ENCODE data around the gene LNX1.

Gene LNX1

GRCh38 chr4:53520116-53520515 is 71.2 kb downstream of the LNX1 start:
- no peaks in the 10 kb centered on the region for H3K27me3 ChIP-seq (ENCODE audit: insufficient read depth, low read length)
- no peaks in the 10 kb centered on the region for H3K36me3 ChIP-seq (ENCODE audit: insufficient read depth, low read length)
- H2AFZ ChIP-seq (ENCODE audit: low read length, unreplicated experiment): no peak overlapping the region
- no peak overlapping the region for H3K27ac ChIP-seq (ENCODE audit: low read depth, low read length)
- no peak overlapping the region for H3K4me3 ChIP-seq (ENCODE audit: low read depth, low read length)
- H3K4me1 ChIP-seq (ENCODE audit: control insufficient read depth, insufficient read depth, low read length, unreplicated experiment): no peaks in the 10 kb centered on the region
- H3K79me2 ChIP-seq (ENCODE audit: control insufficient read depth, insufficient read depth, low read length, unreplicated experiment): no peaks in the 10 kb centered on the region

GRCh38 chr4:53518807-53519206 is 72.5 kb downstream of the LNX1 start:
- Histone ChIP-seq H3K27me3 (ENCODE audit: insufficient read depth, low read length) (no peaks in the 10 kb centered on the region), H3K4me1 (ENCODE audit: control insufficient read depth, insufficient read depth, low read length, unreplicated experiment) (no peaks in the 10 kb centered on the region), H3K36me3 (ENCODE audit: insufficient read depth, low read length) (no peaks in the 10 kb centered on the region), H3K4me3 (ENCODE audit: low read depth, low read length) (no peak overlapping the region), H3K27ac (ENCODE audit: low read depth, low read length) (no peak overlapping the region), H3K79me2 (ENCODE audit: control insufficient read depth, insufficient read depth, low read length, unreplicated experiment) (no peaks in the 10 kb centered on the region), H2AFZ (ENCODE audit: low read length, unreplicated experiment) (no peak overlapping the region)

GRCh38 chr4:53515076-53515475 is 76.2 kb downstream of the LNX1 start:
- H2AFZ ChIP-seq (ENCODE audit: low read length, unreplicated experiment): no peak overlapping the region
- H3K36me3 ChIP-seq (ENCODE audit: insufficient read depth, low read length): no peaks in the 10 kb centered on the region
- no peaks in the 10 kb centered on the region for H3K79me2 ChIP-seq (ENCODE audit: control insufficient read depth, insufficient read depth, low read length, unreplicated experiment)
- H3K27me3 ChIP-seq (ENCODE audit: insufficient read depth, low read length): no peaks in the 10 kb centered on the region
- H3K27ac ChIP-seq (ENCODE audit: low read depth, low read length): no peak overlapping the region
- H3K4me3 ChIP-seq (ENCODE audit: low read depth, low read length): no peak overlapping the region
- H3K4me1 ChIP-seq (ENCODE audit: control insufficient read depth, insufficient read depth, low read length, unreplicated experiment): no peaks in the 10 kb centered on the region

- Histone ChIP-seq H3K79me2 (ENCODE audit: control insufficient read depth, insufficient read depth, low read length, unreplicated experiment) (no peaks in the 10 kb centered on the region), H2AFZ (ENCODE audit: low read length, unreplicated experiment) (no peak overlapping the region)
Measured at GRCh38 chr4:53514509-53514908, 76.8 kb downstream of the LNX1 start.

DNA sequence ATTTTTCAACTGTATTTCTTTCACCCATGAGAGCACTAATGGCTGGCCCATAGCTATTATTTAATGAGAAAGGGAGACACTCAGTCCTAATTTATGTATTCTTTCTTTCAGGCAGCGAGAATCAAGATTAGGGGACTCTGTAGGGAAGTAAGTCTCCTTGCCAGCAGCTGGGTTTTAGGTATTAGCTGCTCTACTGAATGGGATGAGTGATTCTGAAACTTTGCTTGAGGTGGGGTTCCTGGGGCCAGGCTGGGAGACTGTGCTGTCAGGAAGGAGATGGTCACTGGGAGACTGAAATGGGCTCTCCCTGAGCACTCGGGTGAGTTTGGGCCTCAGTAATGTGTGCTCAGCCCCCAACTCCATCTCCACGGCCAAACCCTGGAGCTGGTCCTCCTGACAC is 78.7 kb downstream of the LNX1 start:
- no peaks in the 10 kb centered on the region for H3K36me3 ChIP-seq (ENCODE audit: insufficient read depth, low read length)
- peaks cover 17% of the 10 kb centered on the region for H3K4me1 ChIP-seq (ENCODE audit: control insufficient read depth, insufficient read depth, low read length, unreplicated experiment)
- no peak overlapping the region for H3K27ac ChIP-seq (ENCODE audit: low read depth, low read length)
- H2AFZ ChIP-seq (ENCODE audit: low read length, unreplicated experiment): no peak overlapping the region
- H3K27me3 ChIP-seq (ENCODE audit: insufficient read depth, low read length): no peaks in the 10 kb centered on the region
- H3K79me2 ChIP-seq (ENCODE audit: control insufficient read depth, insufficient read depth, low read length, unreplicated experiment): no peaks in the 10 kb centered on the region
- no peak overlapping the region for H3K4me3 ChIP-seq (ENCODE audit: low read depth, low read length)

More at GRCh38 chr4:53514509-53514908, 76.8 kb downstream of the LNX1 start:
- H3K27me3 ChIP-seq (ENCODE audit: insufficient read depth, low read length): no peaks in the 10 kb centered on the region
- H3K27ac ChIP-seq (ENCODE audit: low read depth, low read length): no peak overlapping the region
- H3K36me3 ChIP-seq (ENCODE audit: insufficient read depth, low read length): no peaks in the 10 kb centered on the region
- H3K4me3 ChIP-seq (ENCODE audit: low read depth, low read length): no peak overlapping the region
- H3K4me1 ChIP-seq (ENCODE audit: control insufficient read depth, insufficient read depth, low read length, unreplicated experiment): no peaks in the 10 kb centered on the region

DNA sequence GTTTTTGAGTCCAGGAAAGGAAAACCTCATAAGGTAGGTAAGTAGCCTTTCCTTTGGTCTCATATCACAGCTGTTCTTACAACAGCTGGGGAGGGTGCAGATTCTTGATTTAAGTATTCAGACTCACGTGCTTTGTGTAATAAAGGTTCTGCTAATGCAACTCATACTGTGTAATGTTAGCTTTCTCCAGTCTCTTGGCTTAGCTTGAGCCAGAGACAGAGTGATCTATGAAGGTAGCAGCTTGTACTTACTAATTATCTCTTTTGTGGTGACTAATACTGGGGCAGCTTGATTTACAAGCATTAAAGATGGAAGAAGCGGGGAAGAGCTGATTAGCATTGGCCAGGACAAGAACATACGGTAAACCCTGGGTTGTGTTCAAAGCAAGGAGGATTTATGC is 80.3 kb downstream of the LNX1 start:
- H3K4me1 ChIP-seq (ENCODE audit: control insufficient read depth, insufficient read depth, low read length, unreplicated experiment): peaks cover 25% of the 10 kb centered on the region
- no peaks in the 10 kb centered on the region for H3K79me2 ChIP-seq (ENCODE audit: control insufficient read depth, insufficient read depth, low read length, unreplicated experiment)
- no peaks in the 10 kb centered on the region for H3K36me3 ChIP-seq (ENCODE audit: insufficient read depth, low read length)
- no peaks in the 10 kb centered on the region for H3K27me3 ChIP-seq (ENCODE audit: insufficient read depth, low read length)
- H2AFZ ChIP-seq (ENCODE audit: low read length, unreplicated experiment): no peak overlapping the region
- no peak overlapping the region for H3K4me3 ChIP-seq (ENCODE audit: low read depth, low read length)
- H3K27ac ChIP-seq (ENCODE audit: low read depth, low read length): no peak overlapping the region

- Histone ChIP-seq H3K4me1 (ENCODE audit: control insufficient read depth, insufficient read depth, low read length, unreplicated experiment) (peaks cover 25% of the 10 kb centered on the region), H3K79me2 (ENCODE audit: control insufficient read depth, insufficient read depth, low read length, unreplicated experiment) (no peaks in the 10 kb centered on the region), H2AFZ (ENCODE audit: low read length, unreplicated experiment) (no peak overlapping the region), H3K36me3 (ENCODE audit: insufficient read depth, low read length) (no peaks in the 10 kb centered on the region), H3K27me3 (ENCODE audit: insufficient read depth, low read length) (no peaks in the 10 kb centered on the region), H3K27ac (ENCODE audit: low read depth, low read length) (no peak overlapping the region), H3K4me3 (ENCODE audit: low read depth, low read length) (no peak overlapping the region)
Measured at GRCh38 chr4:53510321-53510720, 81.0 kb downstream of the LNX1 start.

GRCh38 chr4:53508446-53508845 is 82.8 kb downstream of the LNX1 start:
- no peaks in the 10 kb centered on the region for H3K79me2 ChIP-seq (ENCODE audit: control insufficient read depth, insufficient read depth, low read length, unreplicated experiment)
- no peaks in the 10 kb centered on the region for H3K27me3 ChIP-seq (ENCODE audit: insufficient read depth, low read length)
- peaks cover 25% of the 10 kb centered on the region for H3K4me1 ChIP-seq (ENCODE audit: control insufficient read depth, insufficient read depth, low read length, unreplicated experiment)
- peak overlapping the region; percentile 67 for H3K4me3 ChIP-seq (ENCODE audit: low read depth, low read length)
- no peaks in the 10 kb centered on the region for H3K36me3 ChIP-seq (ENCODE audit: insufficient read depth, low read length)
- peak overlapping the region; percentile 98 for H3K27ac ChIP-seq (ENCODE audit: low read depth, low read length)
- H2AFZ ChIP-seq (ENCODE audit: low read length, unreplicated experiment): peak overlapping the region; percentile 84

DNA sequence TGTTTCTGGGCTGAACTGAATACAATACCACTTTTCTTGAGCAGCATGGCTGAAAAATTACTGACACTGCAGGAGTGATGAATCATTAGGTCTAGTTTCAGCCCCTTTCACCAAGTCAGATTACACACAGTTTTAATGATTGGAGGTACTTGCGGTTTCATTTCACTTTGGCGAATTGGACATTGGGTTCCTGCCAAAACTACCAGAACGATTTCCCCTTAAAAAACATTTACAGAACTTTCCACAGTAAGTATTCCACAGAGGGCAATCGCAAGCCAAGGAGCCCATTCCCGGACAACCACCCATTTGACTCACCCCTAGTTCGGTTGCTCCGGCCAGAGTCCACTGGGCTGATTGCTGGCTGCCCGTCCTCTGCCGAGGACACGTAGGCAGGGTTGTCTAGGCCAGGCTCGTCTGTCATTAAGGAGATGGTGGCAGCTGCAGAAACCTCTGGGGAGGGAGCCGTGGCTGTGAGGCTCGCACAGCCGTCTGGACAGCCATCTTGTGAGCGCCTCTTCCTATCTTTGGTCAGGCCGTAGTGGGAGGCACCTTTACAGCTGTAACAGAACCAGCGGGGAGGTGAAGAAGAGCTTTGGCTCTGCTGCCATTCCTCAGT is 83.5 kb downstream of the LNX1 start:
- Histone ChIP-seq H3K27me3 (ENCODE audit: insufficient read depth, low read length) (no peaks in the 10 kb centered on the region), H3K4me1 (ENCODE audit: control insufficient read depth, insufficient read depth, low read length, unreplicated experiment) (peaks cover 25% of the 10 kb centered on the region), H3K27ac (ENCODE audit: low read depth, low read length) (peak overlapping the region; percentile 98), H3K36me3 (ENCODE audit: insufficient read depth, low read length) (no peaks in the 10 kb centered on the region), H3K4me3 (ENCODE audit: low read depth, low read length) (peak overlapping the region; percentile 67), H3K79me2 (ENCODE audit: control insufficient read depth, insufficient read depth, low read length, unreplicated experiment) (no peaks in the 10 kb centered on the region), H2AFZ (ENCODE audit: low read length, unreplicated experiment) (peak overlapping the region; percentile 84)

GRCh38 chr4:53507058-53507457 is 84.2 kb downstream of the LNX1 start:
- Histone ChIP-seq H3K79me2 (ENCODE audit: control insufficient read depth, insufficient read depth, low read length, unreplicated experiment) (no peaks in the 10 kb centered on the region), H3K4me3 (ENCODE audit: low read depth, low read length) (peak overlapping the region; percentile 67), H3K27me3 (ENCODE audit: insufficient read depth, low read length) (no peaks in the 10 kb centered on the region), H3K27ac (ENCODE audit: low read depth, low read length) (peak overlapping the region; percentile 98), H2AFZ (ENCODE audit: low read length, unreplicated experiment) (peak overlapping the region; percentile 84), H3K4me1 (ENCODE audit: control insufficient read depth, insufficient read depth, low read length, unreplicated experiment) (peaks cover 25% of the 10 kb centered on the region), H3K36me3 (ENCODE audit: insufficient read depth, low read length) (no peaks in the 10 kb centered on the region)

DNA sequence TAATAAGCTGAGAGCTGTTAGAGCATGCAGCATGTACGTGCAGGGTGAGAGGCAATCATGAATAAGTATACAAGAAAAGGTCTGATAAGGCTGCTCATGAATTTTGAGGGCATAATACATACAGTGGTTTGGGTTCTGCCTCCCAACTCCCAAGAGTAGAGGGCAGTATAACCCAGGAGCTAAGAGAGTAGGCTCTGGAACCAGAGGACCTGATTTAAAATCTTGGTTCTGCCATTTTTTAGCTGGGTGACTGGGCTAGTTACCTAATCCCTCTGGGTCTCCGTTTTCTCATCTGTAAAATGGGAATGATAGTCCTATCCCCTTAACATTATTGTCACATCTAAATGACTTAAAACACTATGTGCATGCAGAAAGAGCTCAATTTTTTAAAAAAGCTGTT is 85.3 kb downstream of the LNX1 start:
- H2AFZ ChIP-seq (ENCODE audit: low read length, unreplicated experiment): no peak overlapping the region
- H3K27me3 ChIP-seq (ENCODE audit: insufficient read depth, low read length): no peaks in the 10 kb centered on the region
- no peaks in the 10 kb centered on the region for H3K36me3 ChIP-seq (ENCODE audit: insufficient read depth, low read length)

More for the DNA sequence above, 85.3 kb downstream of the LNX1 start:
- Histone ChIP-seq H3K79me2 (ENCODE audit: control insufficient read depth, insufficient read depth, low read length, unreplicated experiment) (no peaks in the 10 kb centered on the region), H3K4me1 (ENCODE audit: control insufficient read depth, insufficient read depth, low read length, unreplicated experiment) (peaks cover 25% of the 10 kb centered on the region), H3K4me3 (ENCODE audit: low read depth, low read length) (no peak overlapping the region), H3K27ac (ENCODE audit: low read depth, low read length) (no peak overlapping the region)
